HFFc6 (cell line): Measurements from ENCODE around the gene ADCY4. TPM values are rescaled to one million over a fixed set of nuclear protein-coding genes. Genes with fewer than 3 reads are reported as not detected.
"Not testable (repeated sequence)": the region's sequence is repeated elsewhere in the genome, so short reads cannot be mapped to it uniquely, and the experiment has no call there.

Experiments used
- DNase-seq: peaks from one replicate; pipeline ENCODE4 v3.0.0-alpha.2; 2018
- H3K27ac Mint-ChIP-seq: 2 replicates; pipeline ENCODE4 v1.8.0; 2020; ENCODE audit warnings: mild to moderate bottlenecking, mixed read lengths
- H3K27me3 Mint-ChIP-seq: 2 replicates; pipeline ENCODE4 v1.8.0; 2021; ENCODE audit warnings: mild to moderate bottlenecking, moderate library complexity, mixed read lengths; ENCODE audit not compliant: insufficient read depth
- H3K36me3 Mint-ChIP-seq: 2 replicates; pipeline ENCODE4 v1.8.0; 2021; ENCODE audit warnings: low read depth, mixed read lengths
- H3K4me1 Mint-ChIP-seq: 2 replicates; pipeline ENCODE4 v1.8.0; 2020; ENCODE audit warnings: low read depth, mixed read lengths
- H3K4me3 Mint-ChIP-seq: 2 replicates; pipeline ENCODE4 v1.8.0; 2020; ENCODE audit warnings: mild to moderate bottlenecking, moderate library complexity, mixed read lengths
- H3K9me3 Mint-ChIP-seq: 2 replicates; pipeline ENCODE4 v1.8.0; 2020; ENCODE audit warnings: mild to moderate bottlenecking, mixed read lengths
- CTCF ChIP-seq: fragments of 200-600 bp; sonication (generic); IDR thresholded peaks from 2 replicates; pipeline ENCODE4 v1.5.0; 2021; ENCODE audit warnings: antibody characterized with exemption, mild to moderate bottlenecking
- total RNA-seq, 6 experiments: library from RNA; stranded (reverse); fragmentation: NEBNext Ultra II Directional; extraction: Animal tissue kit (Norgen Biotek cat#: 25700); gene quantifications; 2 replicates in 1 of 6; 3 replicates in 5 of 6; pipeline ENCODE4 v1.2.3, GENCODE V29; 2021

The ADCY4 gene
- total RNA-seq, 6 experiments from 2014 or later = 0.25 to 0.41 (median 0.34) TPM; not detected in 3

GRCh38 chr14:24329736-24330135 is 5.1 kb downstream of the ADCY4 start:
- H3K9me3 Mint-ChIP-seq = no peaks in the 10 kb centered on the region
- H3K4me1 Mint-ChIP-seq = peaks cover 13% of the 10 kb centered on the region
- H3K4me3 Mint-ChIP-seq = no peak overlapping the region
- no peak for TF ChIP-seq CTCF
- H3K27me3 Mint-ChIP-seq = peaks cover 12% of the 10 kb centered on the region
- H3K36me3 Mint-ChIP-seq = no peaks in the 10 kb centered on the region
- no peak for DNase-seq
- H3K27ac Mint-ChIP-seq = no peak overlapping the region

GRCh38 chr14:24329073-24329663 is 5.7 kb downstream of the ADCY4 start:
- Mint-ChIP-seq H3K4me1 (peaks cover 10% of the 10 kb centered on the region), H3K36me3 (no peaks in the 10 kb centered on the region), H3K27ac (no peak overlapping the region), H3K4me3 (no peak overlapping the region), H3K27me3 (peaks cover 10% of the 10 kb centered on the region), H3K9me3 (no peaks in the 10 kb centered on the region)
- DNase-seq = no peak
- TF ChIP-seq CTCF = no peak

- H3K4me3 Mint-ChIP-seq, H3K36me3 Mint-ChIP-seq, H3K9me3 Mint-ChIP-seq, H3K27ac Mint-ChIP-seq: not testable (repeated sequence)
- Mint-ChIP-seq H3K4me1 (peaks cover 12% of the 10 kb centered on the region), H3K27me3 (peaks cover 12% of the 10 kb centered on the region)
- peak; percentile 52 for DNase-seq
- TF ChIP-seq CTCF = peak; percentile 77
Measured at GRCh38 chr14:24327914-24328313, 7.0 kb downstream of the ADCY4 start.

- Mint-ChIP-seq H3K4me3 (no peak overlapping the region), H3K4me1 (peaks cover 10% of the 10 kb centered on the region), H3K9me3 (no peaks in the 10 kb centered on the region), H3K27ac (no peak overlapping the region), H3K27me3 (peaks cover 12% of the 10 kb centered on the region), H3K36me3 (no peaks in the 10 kb centered on the region)
- no peak for DNase-seq
- no peak for TF ChIP-seq CTCF
Measured at GRCh38 chr14:24327303-24327702, 7.6 kb downstream of the ADCY4 start.

GRCh38 chr14:24325963-24326362 is 8.9 kb downstream of the ADCY4 start:
- H3K36me3 Mint-ChIP-seq = no peaks in the 10 kb centered on the region
- peaks cover 12% of the 10 kb centered on the region for H3K27me3 Mint-ChIP-seq
- no peak for TF ChIP-seq CTCF

More at GRCh38 chr14:24325963-24326362, 8.9 kb downstream of the ADCY4 start:
- no peak overlapping the region for H3K4me3 Mint-ChIP-seq
- no peaks in the 10 kb centered on the region for H3K9me3 Mint-ChIP-seq
- peaks cover 5% of the 10 kb centered on the region for H3K4me1 Mint-ChIP-seq
- no peak for DNase-seq
- H3K27ac Mint-ChIP-seq = no peak overlapping the region
